HG03571 (cell line): ENCODE data around the gene YTHDF1.
"Not testable (repeated sequence)": the region's sequence is repeated elsewhere in the genome, so short reads cannot be mapped to it uniquely, and the experiment has no call there.

Experiments
- ATAC-seq: cut with Tn5 transposase; IDR thresholded peaks from one replicate; pipeline ENCODE4 v1.9.1; 2021; ENCODE audit not compliant: unreplicated experiment

The YTHDF1 gene

GRCh38 chr20:63158845-63159244 is 57.1 kb downstream of the YTHDF1 start:
- ATAC-seq: no peak

DNA sequence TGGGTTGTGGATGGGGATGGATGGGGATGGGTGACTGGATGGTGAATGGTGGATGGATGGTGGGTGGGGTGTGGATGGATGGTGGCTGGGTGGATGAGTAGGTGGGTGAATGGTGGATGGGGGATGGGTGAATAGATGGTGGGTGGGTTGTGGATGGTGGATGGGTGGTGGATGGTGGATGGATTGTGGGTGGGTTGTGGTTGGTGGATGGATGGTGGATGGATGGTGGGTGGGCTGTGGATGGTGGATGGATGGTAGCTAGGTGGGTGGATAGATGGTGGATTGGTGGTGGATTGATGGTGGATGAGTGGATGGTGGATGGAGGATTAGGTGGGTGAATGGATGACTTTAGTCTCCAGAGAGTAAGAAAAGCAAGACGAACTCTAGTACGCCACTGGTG is 57.6 kb downstream of the YTHDF1 start:
- ATAC-seq: no peak

- ATAC-seq: not testable (repeated sequence)
Measured at GRCh38 chr20:63157431-63157830, 58.5 kb downstream of the YTHDF1 start.

DNA sequence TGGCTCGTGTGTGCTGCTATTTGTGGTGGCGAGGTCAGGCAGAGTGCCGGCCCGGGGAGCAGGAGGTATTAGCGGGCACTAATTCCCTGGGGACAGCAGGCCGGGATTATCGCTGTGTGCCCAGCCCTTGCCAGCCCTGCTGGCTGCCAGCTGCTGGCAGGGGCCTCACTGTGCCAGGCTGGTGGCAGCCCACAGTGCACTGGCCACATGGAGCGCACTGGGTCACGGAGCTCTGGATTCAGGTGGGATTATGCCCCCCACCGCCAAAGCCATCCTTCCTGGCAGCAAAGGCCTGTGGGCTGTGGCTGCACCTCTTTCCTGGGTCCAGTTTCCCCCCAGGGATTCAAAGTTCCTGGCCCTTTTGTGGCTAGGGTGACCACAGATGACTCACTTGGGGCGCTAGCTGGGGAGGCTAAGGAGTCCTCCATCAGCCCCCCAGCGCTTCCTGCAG is 59.7 kb downstream of the YTHDF1 start:
- no peak for ATAC-seq

GRCh38 chr20:63155266-63156165 is 60.4 kb downstream of the YTHDF1 start:
- ATAC-seq: no peak

- ATAC-seq: no peak
Measured at GRCh38 chr20:63154395-63154794, 61.5 kb downstream of the YTHDF1 start.

DNA sequence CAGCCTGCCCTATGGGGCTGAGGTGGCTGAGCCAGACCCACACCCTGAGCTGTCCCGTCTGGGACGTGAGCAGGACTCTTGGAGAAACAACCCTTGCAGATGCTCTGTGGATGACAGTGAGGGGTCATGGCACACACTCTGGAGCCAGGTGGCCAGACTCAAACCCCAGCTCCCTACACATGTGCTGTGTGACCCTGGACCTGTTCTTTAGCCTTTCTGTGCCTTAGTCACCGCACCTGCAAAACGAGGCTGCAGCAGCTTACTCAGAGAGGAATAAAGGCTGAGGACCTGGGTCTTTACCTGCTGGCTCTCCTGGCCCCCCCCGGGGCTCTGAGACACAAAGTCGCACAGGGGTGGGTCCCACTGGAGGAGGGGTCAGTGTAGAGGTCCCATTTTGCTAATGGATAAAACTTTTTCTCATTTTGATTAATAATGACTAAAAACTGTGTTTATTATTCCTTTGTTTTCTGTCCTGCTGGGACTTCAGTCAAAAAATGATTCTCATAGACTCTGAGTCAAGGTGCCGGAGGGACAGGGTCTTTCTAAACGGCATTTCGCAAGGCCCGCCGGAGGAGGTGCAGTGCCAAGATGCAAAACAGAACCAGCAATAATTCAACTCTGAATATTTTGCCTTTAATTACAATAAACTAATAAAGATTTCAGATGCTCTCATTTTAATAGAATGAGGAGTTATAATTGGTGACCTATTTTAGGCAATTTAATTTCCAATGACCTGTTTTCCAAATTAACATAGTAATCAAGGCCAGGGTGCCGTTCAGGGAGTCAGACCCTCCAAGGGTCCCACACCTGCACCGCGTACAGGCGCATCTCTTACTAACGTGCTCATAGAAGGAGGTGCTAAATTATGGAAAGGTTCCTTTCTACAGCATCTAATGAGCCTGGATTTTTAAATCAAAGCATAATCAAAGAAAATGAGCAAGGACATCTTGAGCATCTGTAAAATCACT is 62.4 kb downstream of the YTHDF1 start:
- no peak for ATAC-seq

DNA sequence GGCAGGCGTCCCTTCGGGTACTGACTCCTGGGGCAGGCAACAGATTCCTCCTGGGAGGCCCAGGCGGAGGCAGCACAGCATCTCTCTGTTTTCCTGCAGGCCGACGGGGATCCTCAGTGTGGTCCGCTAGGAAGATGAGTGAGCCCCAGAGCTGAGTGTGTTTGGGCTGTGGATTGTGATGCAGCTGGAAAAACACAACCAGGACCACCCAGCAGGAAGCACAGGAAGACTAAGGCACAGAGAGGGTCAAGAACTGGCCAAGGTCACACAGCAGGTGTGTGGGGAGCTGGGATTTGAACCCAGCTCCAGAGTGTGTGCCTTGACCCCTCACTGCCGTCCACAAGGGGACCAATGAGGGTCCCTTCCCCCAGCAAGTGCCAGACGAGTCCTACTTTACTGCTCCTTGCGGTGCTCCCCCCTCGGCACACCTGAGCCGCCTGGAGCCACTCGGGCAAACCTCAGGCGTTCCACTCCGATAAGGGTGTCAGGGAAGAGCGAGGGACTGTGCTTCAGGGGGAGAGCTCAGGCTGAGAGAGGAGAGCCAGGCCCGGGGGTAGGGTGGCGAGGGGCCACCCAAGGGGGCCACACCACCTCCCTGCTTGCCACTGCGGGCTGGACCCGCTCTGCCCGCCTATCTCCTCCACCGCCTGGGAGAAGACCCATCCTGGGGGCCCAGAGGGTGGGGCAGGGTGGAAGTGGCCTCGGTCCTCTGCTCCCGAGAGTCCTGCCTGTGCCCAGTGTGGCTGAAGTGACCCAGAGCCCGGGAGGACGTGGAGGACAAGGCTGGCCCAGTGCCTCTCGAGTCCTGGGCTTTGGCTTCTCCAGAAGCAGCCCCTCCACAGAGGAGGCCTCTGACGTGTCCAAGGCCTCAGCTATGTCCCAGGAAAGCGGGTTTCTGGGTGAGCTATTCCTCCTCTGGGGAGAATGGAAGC is 63.3 kb downstream of the YTHDF1 start:
- ATAC-seq: no peak

DNA sequence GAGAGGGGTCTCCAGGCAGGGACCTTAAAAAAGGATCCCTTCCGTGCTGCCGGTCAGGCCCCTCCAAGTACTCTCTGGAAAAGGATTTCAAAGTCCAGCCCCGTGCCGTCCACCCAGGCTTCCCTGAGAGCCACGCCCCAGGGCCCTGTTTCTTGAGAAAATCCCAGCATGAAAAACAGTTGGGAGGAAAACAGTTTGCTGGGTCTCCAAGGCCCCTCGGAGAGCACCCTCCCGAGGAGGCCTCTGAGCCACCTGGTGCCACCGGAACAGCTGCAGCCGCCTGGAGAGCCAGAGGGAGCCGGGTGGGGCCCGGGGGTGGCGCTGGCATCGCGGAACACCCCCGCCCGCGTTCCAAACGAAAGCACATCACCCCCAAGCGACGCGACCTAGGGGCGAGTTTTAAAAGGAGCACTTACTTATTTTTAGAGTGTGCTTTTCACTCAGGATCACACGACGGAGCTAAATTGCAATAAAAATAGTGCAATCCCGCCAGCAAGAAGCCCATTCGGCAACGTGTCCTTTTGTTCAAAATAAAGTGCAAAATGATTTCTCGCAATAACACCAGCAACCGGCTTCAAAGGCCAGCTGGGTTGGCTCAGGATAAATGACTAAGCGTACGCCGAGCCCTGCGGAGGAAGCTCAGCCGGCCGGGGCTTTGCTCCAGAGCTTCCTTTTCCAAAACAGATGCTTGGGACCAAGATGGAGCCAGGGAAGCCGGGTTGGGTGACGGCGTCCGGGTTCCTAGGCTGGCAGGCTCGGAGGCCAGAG is 64.2 kb downstream of the YTHDF1 start:
- ATAC-seq: no peak

DNA sequence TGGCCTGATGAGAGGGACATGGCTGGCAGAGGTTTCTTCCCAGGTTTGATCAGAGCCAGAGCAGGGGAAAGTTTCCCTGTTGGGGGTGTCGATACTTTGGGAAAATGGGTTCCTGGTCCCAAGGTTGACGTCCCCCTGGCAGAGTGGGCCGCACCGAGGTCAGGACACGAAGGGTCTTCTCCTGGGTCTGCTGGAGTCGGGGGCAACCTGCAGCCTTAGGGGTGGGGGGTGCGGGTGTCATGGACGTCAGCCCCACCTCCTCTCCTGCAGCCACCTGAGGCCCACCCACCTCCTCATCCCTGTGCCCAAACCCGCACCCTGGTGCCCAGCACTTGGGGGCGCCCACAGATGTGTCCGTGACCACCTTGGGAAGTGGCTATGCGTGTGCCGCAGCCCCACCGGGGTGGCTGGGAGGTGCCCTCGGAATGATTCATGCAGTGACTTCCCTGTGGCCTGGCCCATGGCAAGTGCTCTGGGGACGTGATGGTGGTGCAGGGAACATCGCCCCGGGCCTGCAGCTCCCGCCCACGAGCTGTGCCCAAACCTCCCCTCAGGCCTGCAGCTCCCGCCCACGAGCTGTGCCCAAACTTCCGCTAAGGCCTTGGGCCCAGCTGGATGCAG is 64.9 kb downstream of the YTHDF1 start:
- ATAC-seq: no peak

DNA sequence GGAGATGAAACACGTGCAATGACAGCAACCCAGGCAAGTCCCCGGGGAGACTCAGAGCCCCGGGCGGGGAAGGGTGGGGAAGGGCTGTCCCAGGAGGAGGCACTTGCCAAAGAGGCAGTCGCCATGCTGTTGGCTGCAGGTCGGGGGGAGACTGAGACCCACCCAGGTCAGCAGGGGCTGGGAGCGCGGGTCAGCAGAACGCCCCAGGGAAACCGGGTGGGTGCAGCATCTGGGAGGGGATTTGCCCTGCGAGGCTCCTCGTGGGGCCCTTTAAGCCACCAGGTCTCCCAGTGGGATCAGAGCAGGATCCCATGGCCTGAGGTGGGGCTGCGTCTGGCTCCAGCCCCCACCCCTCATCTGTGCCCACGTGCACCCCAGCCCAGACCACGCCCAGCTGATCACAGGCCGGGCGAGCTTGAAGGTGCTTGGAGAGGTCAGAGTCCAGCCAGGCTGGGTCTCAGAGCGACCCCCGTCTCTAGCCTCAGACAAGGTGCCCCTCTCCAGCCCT is 65.5 kb downstream of the YTHDF1 start:
- ATAC-seq: no peak

- no peak for ATAC-seq
Measured at GRCh38 chr20:63149531-63150192, 66.3 kb downstream of the YTHDF1 start.

GRCh38 chr20:63148696-63149095 is 67.2 kb downstream of the YTHDF1 start:
- no peak for ATAC-seq

DNA sequence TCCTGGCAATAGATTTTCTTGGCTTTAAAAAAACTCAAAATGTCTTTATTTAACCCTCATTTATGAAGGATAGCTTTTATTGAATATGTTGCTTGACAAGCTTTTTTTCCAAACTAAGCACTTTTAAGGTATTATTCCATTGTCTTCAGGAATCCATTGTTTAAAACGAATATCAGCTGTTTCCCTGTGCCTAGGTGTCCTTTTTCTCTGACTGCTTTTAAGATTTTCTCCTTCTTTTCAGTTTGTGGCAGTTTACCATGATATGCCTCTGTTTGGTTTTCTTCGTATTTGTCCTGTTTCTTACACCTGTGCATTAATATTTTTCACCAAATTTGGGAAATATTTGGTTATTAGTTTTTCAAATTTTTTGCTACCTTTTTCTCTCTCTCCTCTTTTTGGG is 68.4 kb downstream of the YTHDF1 start:
- no peak for ATAC-seq
